Adrenal gland (tissue), 5 donors: ENCODE data around the gene SOCS2.

ENCODE experiments used
- CTCF ChIP-seq, 6 experiments: fragments of 450-650 bp in 4 of 6; fragments of 200-600 bp in 2 of 6; sonication (generic) in 1 of 6; IDR thresholded peaks; 1 replicate in 5 of 6; 2 replicates in 1 of 6; pipeline versions ENCODE4 v1.5.1 to v1.8.0; 2016 to 2021; ENCODE audit warnings: antibody characterized with exemption in 6 of 6, mild to moderate bottlenecking in 2 of 6, moderate library complexity in 1 of 6
- POLR2A ChIP-seq, 2 donors: fragments of 450-650 bp; IDR thresholded peaks; one replicate each; pipeline ENCODE4 v1.6.1; 2017; ENCODE audit warnings: antibody characterized with exemption in 2 of 2, mild to moderate bottlenecking in 2 of 2, moderate library complexity in 1 of 2
- donor health status: DM: no; HTN: no; CAD: no.

- TF ChIP-seq CTCF (IDR thresholded peaks at IDR 0.05) (no peak), POLR2A (IDR thresholded peaks at IDR 0.05) (peak; percentile 63 to 94)
These were observed 1.7 kb upstream of the SOCS2 start for GRCh38 chr12:93570552-93571364.
